GM21619 (cell line): ENCODE results near the gene ALK.

ENCODE experiments used
- ATAC-seq: cut with Tn5 transposase; IDR thresholded peaks from one replicate; pipeline ENCODE4 v1.9.1; 2021; ENCODE audit not compliant: unreplicated experiment

The ALK gene

DNA sequence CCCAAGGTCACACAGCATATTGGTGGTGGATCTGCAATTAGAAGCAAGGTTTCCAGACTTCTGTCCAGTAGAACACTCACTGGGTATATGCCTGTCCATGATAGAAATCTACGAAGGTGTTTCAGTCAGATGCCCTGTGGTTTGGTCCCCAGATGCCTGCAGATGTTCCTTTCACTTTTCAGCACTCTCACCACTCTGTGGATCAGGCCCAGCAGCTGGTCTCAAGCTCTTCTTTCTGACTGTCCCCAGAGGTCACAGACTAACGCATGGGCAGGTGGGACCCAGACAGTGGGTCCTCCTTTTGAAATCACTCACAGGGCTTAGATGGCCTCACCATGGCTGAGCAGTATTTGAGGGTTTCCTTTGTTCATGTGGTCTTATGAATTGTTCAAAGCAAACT, 376.5 kb downstream of the ALK start:
- no peak for ATAC-seq

DNA sequence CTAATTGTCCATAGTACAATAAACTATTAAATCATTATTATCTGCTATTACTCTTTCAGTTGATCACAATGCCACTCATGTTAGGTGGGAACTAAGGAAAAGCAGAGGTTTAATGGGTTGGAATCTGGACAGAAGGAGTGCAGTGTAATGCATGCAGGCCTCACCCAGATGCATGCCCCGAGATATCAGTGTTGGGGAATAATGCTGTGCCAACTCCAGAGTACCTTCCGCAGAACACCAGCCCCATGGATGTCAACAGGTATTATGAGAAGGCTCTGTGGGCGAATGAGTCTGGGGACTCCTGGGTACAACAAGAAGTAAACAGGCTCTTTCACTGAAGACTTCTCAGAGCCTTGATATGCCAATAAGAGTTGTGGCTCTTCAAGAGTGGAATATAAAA, 377.4 kb downstream of the ALK start:
- ATAC-seq, result no peak

DNA sequence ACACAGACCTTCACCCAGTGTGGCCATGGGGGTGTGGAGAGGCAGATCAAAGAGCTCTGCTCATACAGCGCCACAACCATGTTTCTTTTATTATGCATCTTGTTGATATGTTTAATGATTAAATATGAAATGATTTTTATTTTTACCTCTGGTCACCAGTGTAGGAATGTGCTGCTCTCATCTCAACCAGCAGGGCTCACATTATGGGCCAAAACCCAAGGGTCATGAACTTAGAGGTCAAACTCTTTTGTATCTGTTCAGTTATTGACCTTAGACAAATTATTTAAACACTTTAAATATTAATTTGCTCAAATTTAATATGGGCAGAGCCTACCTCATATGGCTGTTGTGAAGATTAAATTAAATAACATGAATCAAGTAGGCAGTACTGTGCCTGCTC, 386.2 kb downstream of the ALK start:
- ATAC-seq, result no peak

DNA sequence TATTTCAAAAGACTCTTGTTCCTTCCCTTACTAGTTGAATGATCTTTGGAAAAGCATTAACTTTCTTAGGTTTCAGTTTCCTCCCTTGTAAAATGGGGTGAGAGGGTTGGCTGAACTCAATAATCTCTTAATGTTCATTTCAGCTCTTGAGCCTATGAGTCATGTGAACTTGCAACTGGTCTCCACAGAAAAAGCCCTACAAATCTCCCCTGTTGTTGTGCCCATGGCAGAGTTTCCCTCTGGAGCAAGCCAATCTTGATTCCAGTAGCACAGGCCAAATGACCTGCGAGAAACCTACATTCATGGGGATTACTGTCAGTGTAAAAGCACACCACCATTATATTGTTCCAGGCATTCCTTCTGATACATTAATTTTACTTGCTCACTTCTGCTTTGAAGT, 388.9 kb downstream of the ALK start:
- no peak for ATAC-seq

DNA sequence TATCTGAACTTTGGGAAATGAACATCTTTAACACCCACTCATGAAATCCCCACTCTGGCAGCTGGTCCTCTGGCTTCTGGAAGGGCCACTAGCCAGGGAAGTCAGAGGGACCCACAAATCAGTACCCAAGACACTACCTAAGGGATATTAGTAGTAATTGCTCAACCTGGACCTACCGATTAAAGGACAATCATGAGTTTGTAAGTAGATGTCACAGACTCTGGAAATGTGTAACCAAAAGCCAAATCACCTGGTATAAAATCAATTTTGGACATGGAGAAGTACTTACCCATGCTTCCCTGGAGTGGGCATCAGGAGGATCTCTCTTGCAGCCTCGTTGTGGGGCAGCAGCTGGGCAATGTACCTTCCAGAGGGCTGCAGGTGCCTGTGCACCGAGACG, 389.8 kb downstream of the ALK start:
- ATAC-seq, result no peak

DNA sequence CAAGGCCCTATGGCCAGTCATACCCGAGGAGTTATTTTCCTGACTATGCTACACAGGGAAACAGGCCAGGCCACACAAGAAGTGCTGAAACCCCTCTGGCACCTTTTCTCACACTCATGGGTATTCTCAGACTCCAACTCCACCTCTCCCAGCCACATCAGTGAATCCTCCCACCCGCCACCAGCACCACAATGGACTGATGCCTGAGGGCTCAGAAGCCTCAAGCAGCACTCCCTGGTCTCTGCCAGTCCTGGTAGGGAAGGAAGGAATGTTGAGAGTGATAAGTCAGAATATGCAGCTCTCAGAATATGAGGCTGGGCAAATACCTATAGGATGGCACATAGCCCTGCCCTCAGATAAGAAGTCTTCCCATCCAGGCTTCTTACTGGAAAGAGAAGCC, 391.1 kb downstream of the ALK start:
- no peak for ATAC-seq

DNA sequence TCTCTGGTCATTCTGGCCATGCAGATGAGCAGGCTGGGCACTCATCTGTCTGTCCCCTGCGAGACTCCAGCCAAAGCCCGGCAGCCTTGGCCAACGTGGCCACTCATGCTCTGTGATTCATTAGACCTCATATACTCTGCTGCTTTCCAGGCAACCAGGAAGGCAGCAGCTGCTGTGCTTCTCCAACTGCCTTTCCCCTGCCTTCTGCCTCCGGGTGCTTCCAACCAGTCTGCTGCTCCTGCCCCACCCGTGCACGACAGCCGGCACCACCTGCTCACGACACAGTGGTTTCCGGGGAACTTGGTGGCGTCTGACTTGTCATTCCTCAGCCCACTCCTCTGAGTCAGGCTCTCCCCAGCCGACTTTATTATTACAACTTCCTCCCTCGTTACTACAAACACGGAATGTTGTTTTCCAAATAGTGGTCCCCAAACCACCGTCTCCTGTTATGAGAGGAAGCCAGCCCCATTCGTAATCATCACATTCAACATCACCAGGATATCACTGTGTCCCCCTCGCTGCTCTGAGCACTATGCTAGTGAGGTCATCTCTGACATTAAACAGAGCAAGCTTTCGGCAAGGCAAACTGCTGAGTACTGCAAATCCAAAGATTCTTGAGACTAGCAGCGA, 392.4 kb downstream of the ALK start:
- ATAC-seq, result no peak

DNA sequence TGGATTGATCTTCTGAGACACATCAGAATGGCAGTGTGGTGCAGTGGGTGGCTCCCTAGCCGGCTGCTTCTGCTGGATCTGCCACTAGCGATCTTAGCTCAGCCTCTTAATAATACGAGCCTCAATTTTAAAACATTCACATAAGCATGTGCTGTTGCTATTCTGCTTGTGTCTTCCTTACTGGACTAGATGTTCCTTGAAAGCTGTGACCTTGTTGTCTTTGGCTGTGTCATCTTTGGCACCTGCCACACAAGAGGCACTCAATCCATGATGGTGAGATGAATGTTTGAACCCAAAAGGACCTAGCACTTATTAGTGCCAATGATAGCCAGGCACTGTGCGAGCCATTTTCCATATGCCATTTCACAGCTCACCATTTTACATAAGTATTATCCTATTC, 393.0 kb downstream of the ALK start:
- no peak for ATAC-seq

DNA sequence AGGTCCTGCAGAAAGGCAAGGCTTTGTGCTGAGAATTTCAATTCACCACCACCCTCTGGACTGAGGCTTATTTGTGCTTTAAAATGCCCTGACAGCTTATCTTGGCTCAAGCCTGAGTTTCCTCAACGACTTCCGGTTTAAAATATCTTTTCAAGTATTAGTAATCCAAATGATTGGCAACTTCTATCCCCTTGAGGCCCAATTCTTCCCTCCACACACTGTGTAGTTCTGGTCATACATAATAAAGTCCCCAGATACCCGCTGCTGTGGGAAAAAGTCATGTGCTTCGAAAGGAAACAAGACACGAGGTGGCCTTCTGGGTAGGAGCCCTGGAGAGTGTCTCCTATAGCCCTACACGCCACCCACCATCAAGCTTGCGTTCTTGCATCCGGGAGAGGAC, 393.4 kb downstream of the ALK start:
- no peak for ATAC-seq

DNA sequence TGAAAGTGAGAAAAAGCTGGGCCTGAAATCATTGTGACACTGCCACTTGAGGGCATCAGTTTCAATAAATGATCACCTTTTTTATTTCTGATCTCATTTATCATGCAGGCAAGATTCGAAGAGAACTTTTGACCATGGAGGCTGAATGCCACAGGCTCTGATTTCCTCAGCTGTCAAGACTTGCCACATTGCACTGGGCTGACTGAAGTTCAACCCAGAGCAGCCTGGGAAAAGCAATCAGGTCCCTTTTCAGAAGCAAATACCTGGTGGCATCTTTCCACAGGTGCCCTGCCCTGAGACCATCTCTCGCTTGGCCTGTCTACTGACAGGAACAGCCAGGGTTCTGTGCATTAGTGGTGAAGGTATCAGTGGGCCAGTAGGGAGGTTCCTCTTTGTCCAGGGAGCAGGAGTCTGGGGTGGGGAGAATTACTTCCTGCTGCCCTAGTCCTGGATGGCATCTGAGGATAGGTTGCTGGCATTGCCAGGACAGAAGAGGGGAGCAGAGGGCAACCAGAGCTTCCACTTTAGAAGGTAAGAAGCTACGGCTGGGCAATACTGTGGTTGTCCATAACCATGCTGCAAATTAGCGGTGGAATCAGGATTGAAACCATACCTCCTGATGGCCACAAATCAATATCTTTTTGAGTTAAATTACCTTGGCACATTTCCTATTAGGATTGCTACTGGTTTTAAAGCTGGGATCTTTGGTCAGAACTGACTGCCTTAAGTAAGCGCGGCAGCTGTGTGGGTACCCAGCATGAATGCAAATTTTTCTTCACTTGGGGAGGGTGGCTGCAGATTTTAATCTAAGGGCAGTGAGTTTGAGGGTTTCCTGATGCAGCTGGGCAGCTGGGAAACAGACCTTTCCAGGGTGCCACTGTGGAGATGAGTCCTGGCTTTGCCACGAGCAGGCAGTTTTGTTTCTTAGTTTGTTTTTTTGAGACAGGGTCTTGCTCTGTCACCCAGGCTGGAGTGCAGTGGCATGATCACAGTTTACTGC, 394.5 kb downstream of the ALK start:
- ATAC-seq, result no peak

DNA sequence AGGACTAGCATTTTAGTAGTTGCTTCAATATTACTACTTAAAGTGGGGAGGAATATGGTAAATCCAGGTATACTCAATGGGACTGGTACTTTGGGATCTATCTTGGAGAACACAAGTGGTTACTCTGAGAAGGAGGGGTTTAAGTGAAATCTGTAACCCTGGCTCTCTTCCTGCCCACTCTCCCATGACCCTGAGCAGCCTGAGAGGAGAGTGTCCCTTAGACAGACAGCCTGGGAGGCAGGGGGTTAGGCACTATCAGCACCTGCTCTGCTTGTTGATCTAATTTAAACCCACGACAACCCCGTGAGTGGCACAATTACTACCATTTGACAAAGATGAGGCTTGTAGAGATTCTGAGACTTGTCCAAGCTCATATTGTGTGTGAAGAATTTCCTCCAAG, 395.5 kb downstream of the ALK start:
- ATAC-seq, result no peak

DNA sequence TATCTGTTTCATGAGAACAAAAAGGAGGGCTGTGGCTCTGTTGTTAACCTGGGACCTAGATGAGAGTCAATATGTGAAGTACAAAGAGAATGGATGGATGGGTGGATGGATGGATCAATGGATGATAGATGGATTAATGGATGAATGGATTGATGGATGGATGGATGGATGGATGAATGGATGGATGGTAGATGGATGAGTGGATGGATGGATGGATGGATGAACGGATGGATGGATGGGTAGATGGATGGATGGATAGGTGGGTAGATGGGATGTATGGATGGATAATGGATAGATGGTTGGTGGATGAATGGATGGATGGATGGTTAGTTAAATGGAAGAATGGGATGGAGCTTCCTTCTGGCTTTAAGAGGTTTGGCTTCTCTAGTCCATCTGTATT, 396.7 kb downstream of the ALK start:
- ATAC-seq, result no peak

DNA sequence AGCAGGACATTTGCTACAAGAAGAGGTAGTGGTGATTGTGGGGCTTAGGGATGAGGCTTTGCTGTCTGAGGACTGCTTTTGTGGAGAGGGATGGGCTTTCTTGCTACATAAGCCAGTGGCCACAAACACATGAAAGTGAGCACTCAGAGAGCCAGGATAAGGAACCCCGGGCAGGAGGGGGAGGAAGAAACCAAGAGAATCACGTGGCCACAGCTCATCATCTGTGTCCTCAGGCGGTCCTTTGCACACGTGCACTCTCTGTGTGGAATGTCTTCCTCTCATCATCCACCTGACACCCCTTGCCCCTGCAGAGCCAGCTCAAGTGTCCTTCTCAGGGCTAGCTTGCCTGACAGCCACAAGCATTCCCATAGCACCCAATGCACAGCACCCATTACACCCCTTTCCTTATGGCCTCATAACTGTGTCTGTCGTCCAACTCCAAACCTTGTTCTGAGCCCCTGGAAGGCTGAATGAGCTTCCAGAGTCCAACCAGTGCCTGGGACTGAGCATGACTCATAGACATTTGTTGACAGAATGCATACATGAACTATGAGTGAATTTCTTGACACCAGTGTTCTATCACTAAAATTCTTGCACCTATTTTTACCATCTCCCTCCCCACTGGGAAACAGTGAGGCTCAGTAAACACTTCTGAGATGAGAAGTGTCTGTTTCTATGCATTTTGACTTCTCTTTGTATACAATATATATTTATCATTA, 398.3 kb downstream of the ALK start:
- no peak for ATAC-seq

DNA sequence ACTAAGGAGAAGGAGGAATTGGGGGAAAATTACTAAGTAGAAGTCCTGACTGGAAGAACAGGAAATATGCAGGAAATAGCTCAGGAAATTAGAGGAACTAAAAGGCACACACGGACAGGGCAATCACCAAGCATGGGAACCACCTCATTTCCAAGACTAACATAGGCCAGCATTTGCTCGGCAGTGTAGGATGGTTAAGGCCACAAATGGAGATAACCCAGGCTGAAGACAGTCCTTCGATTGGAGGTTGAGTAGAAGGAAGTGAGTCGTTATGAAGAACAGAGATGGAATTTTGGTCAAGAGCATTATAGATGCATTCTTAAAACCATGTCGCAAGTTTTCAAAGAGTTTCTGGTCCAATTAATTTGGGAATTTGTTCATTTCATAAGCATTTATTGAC, 401.4 kb downstream of the ALK start:
- ATAC-seq, result no peak

DNA sequence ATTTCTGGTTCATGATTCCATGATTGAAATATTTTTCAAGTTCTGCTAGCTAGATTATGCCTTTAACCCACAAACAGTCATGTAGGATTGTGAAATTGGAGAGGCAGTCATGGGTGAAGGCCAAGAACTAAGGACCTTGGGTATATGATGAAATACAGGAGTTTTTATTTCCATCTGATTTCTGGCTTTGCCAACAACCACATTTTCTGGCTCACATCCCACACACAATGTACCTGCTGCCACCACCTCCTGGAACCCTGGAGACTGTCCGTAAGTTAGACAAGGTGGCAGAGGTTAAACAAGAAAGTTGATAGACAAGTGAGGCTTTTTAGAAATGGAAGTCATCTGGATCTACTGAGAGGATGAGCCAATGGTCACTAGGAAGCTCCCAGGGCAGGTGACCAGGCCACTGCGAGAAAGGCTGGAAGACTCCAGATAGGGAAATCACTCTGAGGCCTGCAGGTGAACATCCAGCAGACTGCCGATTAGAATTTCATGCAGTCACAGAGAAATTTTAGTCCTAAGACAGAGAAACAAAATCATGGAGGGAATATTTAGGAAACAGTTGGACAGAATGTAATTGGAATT, 402.0 kb downstream of the ALK start:
- ATAC-seq, result no peak

DNA sequence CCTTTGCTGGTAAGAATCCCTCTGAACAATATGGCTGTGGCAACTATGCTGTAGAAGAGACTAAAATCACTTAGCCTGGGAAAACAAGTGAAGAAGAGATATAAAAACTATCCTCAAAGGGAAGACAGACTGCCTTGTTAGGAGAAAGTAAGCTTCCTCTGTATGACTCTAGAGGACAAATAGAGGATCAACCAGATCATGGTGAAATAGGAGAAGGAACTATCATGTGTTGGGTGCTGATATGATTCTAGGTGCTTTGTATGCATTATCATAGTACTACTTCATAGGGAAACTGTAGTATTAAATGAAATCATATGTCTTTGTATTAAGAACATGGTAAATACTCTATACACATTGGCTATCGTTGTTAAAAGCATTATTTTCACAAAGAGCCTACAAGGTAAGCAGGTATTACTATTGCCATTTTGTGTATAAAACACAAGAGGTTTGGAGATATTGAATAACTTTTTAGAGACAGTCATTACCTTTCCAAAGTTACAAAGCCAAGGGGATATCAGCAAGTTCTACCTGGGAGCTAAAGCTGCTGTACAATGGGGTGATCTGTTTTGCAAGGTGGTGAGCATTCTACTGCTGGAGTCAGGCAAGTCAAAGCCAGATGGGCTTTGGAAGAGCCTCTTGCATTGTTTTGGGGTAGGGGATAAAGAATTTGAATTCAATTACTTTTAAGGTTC, 402.6 kb downstream of the ALK start:
- no peak for ATAC-seq

DNA sequence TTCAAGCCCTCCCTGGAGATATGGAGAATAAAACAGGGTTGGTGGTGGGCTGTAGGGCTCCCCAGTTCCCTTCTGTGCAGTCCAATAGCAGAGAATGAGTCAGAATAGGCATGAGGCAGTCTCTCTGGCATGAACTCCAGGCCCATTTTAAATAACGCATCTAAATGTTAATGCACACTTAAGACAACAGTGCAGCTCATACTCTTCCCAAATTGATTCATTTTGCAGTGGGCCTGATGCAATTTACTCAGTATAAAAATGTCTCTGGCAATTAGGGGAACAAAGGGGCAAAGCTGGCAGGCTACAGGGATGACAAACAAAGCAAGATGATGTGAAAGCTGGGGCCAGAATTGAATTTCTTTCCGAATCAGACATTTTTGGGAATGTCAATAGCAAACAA, 403.4 kb downstream of the ALK start:
- no peak for ATAC-seq

DNA sequence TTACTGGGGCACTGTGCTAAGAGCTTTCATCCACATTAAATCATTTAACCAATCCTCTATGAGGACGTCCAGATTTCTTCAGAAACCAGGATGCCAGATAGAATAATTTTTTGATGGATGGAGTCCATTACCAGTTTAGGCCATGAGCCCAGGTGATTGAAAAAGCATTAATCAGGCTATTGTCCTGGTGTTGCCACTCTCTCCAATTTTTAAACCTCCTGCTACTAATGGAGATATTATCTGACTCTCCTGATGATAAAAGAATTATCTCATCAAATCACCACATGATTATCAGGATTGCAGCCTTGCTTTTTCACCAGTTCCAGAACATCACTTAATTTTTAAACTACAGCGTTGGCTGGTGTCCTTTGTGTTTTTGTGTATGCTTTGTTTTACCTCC, 404.0 kb downstream of the ALK start:
- no peak for ATAC-seq

DNA sequence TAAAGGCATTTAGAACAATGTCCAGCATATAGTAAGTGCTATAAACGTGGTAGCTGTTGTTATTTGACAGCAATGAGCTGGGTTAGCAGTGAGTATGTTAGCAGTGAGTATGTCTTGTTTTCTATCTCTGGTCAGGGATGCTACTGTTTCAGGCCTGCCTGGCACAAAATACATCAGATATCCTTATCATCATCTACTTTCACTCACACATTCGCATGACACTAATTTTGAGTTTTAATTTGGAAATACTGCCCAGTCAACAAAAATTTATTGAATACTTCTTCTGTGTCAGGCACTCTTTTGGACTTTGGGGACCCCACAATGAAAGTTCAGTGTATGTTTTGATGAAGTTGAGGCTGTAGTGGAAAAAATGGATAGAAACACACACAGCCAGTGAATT, 404.6 kb downstream of the ALK start:
- no peak for ATAC-seq

DNA sequence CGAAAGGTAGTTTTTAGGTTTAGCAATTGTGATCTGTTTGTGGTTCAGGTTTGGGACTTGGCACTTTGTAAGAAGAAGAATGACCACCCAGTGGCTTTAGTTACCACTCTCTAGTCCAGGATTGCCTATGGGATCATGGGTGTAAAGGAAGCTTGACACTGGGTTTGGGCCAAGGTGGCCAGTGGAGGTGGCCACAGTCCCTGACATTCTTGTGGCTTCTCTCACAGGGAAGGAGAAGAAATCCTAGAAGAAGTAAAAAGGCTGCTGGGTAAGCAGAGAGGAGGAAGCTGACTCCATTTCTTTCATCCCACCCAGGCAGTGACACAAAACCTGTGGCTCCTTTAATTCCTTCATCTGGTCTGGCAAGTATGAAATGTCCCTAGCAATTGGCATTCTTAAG, 411.5 kb downstream of the ALK start:
- no peak for ATAC-seq

DNA sequence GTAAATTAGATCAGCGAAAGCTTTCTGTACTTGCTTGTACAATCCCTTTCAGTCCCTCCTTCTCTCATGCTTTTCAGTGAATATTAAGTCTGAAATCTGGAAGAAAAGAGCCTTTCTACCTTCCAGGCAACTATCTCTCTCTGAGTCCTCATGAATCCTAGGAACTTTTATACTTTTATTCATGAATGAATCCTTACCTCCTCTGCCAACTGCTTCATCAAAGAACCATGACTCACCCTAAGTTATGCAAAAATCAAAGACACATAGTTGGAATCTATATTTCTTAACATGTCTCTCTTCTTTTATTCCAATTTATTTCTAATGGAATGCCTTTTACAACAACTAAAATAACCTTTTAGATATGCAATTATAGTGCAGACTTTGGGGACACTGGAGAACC, 412.0 kb downstream of the ALK start:
- no peak for ATAC-seq
